Upper lobe of left lung (tissue), 4 donors: ENCODE data around the gene LMBR1.

ENCODE experiments used
- EP300 ChIP-seq, 4 donors: sonication (generic); formaldehyde crosslinking; IDR thresholded peaks; one replicate each; pipeline ENCODE4 v1.5.1; 2017; ENCODE audit warnings: antibody characterized with exemption in 4 of 4, control low read depth in 2 of 4
- TF ChIP-seq, protein P1 (sequence below), 6 experiments: fragments of 450-650 bp in 4 of 6; fragments of 200-600 bp in 2 of 6; sonication (generic) in 2 of 6; IDR thresholded peaks; one replicate each; pipeline ENCODE4 v1.5.1; 2016 to 2019; ENCODE audit warnings: antibody characterized with exemption in 6 of 6

DNA sequence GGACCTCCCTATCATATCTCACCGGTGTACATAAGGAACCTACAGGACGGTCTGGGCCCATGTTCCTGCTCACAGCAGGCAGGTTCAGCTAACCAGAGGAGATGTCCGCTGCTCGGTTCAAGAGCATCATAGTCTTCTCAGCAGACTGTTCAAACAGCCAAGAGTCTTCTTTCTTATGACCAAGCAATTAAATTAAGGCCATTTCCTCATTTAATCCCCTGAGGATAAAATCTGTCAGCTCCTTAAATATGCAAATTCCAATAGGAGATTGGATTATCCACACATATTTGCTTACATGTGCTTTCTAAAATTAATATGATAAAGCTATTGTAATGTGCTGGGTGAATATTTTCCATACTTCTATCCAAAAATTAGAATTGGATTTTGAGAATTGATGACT lies 59.7 kb downstream of the LMBR1 start:
- TF ChIP-seq, protein P1, sequence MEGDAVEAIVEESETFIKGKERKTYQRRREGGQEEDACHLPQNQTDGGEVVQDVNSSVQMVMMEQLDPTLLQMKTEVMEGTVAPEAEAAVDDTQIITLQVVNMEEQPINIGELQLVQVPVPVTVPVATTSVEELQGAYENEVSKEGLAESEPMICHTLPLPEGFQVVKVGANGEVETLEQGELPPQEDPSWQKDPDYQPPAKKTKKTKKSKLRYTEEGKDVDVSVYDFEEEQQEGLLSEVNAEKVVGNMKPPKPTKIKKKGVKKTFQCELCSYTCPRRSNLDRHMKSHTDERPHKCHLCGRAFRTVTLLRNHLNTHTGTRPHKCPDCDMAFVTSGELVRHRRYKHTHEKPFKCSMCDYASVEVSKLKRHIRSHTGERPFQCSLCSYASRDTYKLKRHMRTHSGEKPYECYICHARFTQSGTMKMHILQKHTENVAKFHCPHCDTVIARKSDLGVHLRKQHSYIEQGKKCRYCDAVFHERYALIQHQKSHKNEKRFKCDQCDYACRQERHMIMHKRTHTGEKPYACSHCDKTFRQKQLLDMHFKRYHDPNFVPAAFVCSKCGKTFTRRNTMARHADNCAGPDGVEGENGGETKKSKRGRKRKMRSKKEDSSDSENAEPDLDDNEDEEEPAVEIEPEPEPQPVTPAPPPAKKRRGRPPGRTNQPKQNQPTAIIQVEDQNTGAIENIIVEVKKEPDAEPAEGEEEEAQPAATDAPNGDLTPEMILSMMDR (IDR thresholded peaks at IDR 0.05), result no peak
- TF ChIP-seq EP300 (IDR thresholded peaks at IDR 0.05), result no peak
